HG03064 (cell line): ENCODE data around the gene UTP4.

Source experiments
- ATAC-seq: cut with Tn5 transposase; IDR thresholded peaks from one replicate; pipeline ENCODE4 v1.9.1; 2021; ENCODE audit warnings: low read depth; ENCODE audit not compliant: unreplicated experiment

The UTP4 gene

DNA sequence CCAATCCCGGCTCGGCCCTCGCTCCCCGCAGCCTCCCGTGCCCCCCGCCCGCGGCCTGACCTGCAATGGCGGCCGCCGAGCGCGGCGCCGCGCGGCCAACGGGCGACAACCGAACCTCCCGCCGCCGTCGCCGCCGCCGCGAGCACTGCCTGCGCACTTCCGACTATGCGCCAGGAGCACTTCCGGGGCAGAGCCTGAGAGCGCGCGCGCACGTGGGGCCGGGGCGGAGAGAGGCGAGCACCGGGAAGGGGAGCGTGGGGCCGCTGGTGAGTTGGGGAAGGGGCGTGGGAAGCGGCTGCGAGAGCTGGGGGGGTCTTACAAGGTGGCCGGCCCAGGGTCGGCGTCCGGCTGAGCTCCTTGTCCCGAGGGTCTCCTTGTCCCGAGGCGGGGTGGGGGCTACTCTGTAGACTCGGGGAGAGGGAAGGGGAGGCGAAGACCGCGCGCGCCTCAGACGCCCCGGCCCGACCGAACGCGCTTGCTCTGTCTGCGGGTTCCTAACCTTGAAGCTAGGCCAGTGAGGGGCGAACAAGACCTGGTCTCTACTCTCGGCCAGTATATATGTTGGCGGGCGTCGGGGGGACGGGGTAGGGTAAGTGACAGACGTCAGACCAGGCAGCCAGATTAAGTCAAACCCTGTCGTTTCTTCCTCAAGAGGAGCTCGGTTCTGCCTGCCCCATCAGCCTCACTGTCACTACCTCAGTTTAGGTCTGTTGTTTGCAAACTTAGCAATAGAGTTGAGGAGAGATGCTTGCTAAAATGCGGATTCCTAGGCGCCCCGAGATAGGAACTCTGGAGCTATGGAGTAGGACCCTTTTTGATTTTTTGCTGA, at the start of gene UTP4, which contains the start of gene CHTF8:
Gene UTP4, plus strand, starts transcription at position 226 of the 829 bp plus-strand sequence. CDS start 811 bp downstream, outside the sequence.
Gene CHTF8, minus strand, starts transcription at position 165 of the 829 bp plus-strand sequence. CDS start 11,130 bp downstream, outside the sequence.
- peak; percentile 83 for ATAC-seq

GRCh38 chr16:69083306-69083941, 49.0 kb upstream of the UTP4 start:
- ATAC-seq: no peak

GRCh38 chr16:69084289-69084688, 48.2 kb upstream of the UTP4 start:
- ATAC-seq: no peak

GRCh38 chr16:69085032-69085695, 47.3 kb upstream of the UTP4 start:
- no peak for ATAC-seq

DNA sequence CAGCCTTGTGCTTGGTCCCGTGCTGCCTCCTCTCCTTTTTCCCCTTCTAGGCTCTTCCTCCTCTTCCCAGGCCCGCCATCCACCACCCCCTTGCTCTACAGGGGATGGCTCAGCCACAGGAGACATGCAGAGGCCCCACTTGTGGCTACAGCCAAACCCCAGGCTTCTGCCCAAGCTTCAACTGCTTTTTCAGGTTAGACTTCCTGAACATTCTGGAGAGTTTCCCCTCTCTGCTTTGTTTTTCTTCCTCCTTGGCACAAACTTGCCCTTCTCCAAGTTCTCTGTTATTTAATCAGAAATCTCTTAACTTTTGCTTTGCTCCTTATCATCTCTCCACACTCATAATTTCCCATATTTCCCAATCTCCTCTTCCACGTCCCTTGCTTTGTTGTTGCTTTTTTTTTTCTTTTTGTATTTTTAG, 45.3 kb upstream of the UTP4 start:
- no peak for ATAC-seq

DNA sequence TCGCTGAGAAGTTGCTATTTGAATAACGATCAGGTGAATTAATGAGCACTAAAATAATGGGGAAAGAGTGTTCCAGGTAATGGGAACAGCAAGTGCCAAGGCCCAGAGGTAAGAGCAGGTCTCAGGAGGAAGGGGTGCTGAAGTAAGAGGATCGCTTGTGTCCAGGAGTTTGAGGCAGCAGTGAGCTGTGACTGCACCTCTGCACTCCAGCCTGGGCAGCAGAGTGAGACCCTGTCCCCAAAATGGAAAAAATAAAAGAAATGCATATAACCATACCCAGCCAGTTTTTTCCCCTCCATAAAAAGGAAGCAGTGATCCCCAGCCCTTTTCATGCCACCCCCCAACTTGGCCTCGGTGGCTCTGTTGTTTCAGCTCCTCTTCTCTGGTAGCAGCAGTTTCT, 43.8 kb upstream of the UTP4 start:
- ATAC-seq: no peak

GRCh38 chr16:69089091-69089910, 43.1 kb upstream of the UTP4 start:
- ATAC-seq: no peak

- ATAC-seq: no peak
Measured at GRCh38 chr16:69093974-69094373, 38.5 kb upstream of the UTP4 start.

- ATAC-seq: no peak
Measured at GRCh38 chr16:69094501-69094900, 37.9 kb upstream of the UTP4 start.

DNA sequence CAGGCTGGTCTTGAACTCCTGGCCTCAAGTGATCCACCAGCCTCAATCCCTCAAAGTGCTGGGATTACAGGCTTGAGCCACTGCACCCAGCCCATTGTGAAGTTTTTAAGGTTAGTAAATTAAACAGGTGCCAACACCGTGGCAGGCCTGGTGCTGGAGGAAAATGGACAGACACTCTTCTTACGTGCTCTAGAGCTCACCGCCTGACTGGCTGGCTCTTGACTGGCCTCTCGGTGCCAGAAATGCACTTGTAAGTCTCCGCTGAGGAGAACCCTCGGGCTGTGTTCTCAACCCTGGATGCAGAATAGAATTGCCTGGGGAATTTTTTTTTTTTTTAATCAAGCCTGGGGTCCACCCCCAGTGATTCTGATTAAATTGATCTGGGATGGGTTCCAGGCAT, 37.3 kb upstream of the UTP4 start:
- no peak for ATAC-seq

DNA sequence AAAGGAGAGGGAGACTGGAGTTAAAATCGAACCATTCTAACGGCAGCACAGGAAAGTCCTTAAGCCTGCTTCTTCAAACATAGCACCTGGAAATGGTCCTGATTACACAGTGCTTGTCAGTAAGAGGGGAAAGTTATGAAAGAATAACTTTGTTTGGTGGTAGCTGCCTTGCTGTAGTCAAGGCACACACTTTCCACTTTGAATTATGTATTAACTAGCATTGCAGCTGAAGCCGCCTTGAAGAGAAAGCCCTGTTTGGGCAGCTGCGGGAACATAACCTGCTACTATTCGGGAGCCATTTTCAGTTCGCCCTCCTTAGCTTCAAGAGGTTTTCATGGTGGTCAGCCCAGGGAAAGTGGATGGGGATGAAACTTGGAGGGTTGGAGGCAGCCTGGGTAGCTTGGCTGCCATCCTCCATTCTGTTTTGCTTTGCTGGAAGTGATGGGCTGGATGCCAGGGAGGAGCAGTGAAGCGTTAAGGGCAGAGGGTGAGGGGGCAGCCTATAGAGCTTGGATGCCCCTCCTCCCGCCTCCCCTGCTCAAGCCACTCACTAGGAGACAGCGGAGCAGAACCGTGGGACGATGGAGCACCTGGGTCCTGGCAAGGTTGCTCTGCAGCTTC, 32.3 kb upstream of the UTP4 start:
- ATAC-seq: no peak

GRCh38 chr16:69105501-69106361, 26.7 kb upstream of the UTP4 start, which contains the start of gene HAS3:
TSS of gene HAS3 (plus strand) at chr16:69105653. CDS start at chr16:69109396, 3,743 bp downstream.
- no peak for ATAC-seq

- no peak for ATAC-seq
Measured at GRCh38 chr16:69106491-69107315, 25.7 kb upstream of the UTP4 start.

DNA sequence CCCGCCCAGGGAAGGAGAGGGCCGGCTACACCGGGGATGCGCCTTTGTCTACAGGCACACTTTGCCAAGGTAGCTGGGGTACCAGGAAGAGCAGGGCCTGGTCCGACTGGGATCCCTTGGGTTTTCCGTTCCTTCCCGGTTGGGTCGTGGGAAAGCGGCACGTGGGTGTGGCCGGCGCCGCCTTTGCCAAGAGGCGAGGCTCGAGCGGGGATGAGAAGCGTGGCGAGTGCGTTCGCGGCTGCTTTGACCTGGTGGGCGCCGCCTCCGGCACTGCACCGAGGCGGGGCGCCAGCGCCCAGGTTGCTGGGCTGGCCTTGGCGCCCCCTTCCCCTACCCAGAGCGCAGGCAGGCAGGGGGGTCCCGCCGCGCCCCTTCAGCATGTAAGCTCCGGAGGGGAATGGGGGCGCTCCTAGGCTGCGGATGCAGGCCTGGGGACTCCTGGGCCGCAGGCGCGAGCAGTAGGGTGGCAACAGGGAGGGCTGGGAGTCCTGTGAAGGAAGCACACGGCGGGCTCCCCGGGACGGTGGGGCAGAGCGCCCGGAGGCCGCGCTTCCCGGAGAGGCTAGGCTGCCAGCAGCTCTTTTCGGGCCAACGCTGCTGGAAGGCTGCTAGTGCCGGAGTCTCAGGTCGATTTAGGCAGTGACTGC, 25.0 kb upstream of the UTP4 start:
- ATAC-seq: no peak

- no peak for ATAC-seq
Measured at GRCh38 chr16:69108064-69108904, 24.2 kb upstream of the UTP4 start.

- no peak for ATAC-seq
Measured at GRCh38 chr16:69108905-69109252, 23.6 kb upstream of the UTP4 start.
